NCI-H1930 (cell line): ENCODE data around the gene GPAT3.
"Not testable (repeated sequence)": the region's sequence is repeated elsewhere in the genome, so short reads cannot be mapped to it uniquely, and the experiment has no call there.

Source experiments
- DNase-seq, 2 experiments: peaks; one replicate each; lab custom pipeline; 2025; lab: John Stamatoyannopoulos, UW

The GPAT3 gene

DNA sequence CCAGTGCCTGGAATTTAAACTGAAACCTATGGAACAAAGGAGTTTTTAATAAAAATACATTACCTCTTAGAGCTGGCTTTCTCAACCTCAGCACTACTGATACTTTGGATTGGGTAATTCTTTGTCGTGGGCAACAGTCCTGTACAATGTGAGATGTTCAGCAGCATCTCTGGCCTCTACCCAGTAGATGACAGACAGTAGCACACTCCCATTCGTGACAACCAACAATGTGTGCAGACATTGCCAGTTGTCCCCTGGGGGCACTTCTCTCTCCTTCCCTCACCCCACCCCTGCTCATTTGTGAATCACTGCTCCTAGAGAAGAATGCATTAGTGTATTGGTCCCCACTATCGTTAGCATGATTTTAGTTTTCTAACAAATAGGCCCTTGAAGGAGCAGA lies 16.2 kb downstream of the GPAT3 start:
- peak; percentile 31 to 67 for DNase-seq

DNA sequence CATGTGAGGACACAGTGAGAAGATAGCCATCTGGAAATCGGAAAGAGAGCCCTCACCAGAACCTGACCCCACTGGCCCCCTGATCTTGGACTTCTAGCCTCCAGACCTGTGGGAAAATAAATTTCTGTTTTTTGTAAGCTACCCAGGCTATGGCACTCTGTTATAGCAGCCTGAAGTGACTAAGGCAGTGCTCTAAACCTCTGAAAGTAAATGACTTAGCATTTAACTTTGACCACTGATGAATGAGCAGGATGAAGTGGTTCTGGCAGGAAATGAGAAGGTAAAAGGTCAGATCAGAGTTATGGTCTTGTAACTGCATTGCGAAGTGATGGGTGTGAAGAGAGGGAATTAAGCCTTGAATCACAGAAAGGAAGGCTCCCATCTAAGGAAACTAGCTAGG lies 17.0 kb downstream of the GPAT3 start:
- no peak for DNase-seq

DNA sequence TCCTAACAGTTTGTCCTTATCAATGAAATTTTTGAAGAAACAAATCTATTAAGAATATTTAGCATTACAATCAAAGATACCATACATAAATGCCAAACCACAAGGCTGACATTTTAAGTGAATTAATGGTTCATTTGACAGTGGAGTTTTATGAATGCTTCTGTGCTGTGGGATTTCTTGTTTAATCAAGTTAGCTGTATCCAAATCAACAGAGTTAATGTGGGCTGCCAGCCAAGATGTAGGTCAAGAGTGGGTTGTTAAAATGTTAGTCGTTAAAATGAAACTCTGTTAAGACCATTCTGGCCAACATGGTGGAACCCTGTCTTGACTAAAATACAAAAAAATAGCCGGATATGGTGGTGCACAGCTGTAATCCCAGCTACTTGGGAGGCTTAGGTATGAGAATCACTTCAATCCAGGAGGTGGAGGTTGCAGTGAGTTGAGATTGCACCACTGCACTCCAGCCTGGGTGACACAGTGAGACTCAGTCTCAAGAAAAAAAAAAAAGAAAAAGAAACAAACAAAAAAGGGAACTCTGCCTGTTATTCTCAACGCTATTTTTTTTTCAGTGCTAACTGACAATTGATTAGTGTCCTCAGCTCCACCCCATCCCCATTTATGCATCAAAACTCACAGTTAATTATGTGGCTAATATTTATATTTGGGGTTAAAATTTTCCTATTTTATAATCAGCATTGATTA lies 20.2 kb downstream of the GPAT3 start:
- no peak for DNase-seq

DNA sequence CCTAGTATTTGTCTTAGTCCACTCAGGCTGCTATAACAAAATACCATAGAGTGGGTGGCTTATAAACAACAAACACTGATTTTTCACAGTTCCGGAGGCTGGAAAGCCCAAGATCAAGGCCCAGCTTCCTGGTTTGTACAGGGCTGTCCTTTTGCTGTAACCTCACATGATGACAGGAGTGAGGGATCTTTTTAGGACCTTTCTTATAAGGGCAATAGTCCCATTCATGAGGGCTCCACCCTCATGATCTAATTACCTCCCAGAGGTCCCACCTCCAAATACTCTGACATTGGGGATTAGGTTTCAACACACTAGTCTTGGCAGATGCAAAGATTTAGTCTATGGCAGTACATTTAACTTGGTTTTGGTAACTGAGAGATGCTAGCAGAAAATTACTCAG lies 20.9 kb downstream of the GPAT3 start:
- no peak for DNase-seq

DNA sequence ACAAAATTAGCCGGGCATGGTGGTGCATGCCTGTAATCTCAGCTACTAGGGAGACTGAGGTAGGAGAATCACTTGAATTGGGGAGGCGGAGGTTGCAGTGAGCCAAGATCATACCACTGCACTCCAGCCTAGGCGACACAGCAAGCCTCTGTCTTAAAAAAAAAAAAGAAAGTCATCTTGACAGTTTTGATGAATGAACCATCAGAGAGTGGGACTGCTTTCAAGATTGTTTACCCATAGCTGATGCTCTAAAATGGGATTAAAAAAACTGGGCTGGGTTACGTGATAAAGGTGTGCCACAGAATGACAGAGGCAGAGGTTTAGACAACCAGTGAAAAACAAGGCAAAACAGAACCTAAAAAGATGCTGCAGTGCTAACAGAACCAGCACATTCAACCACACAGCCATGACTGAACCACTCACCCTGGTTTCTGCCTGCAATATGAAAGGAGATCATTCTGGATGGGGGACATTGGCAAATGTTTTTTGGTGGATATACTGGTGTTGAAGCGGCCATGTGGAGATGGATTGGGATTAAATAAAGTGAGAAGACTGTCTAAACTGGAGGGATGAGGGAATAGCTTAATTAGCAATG lies 22.2 kb downstream of the GPAT3 start:
- no peak for DNase-seq

DNA sequence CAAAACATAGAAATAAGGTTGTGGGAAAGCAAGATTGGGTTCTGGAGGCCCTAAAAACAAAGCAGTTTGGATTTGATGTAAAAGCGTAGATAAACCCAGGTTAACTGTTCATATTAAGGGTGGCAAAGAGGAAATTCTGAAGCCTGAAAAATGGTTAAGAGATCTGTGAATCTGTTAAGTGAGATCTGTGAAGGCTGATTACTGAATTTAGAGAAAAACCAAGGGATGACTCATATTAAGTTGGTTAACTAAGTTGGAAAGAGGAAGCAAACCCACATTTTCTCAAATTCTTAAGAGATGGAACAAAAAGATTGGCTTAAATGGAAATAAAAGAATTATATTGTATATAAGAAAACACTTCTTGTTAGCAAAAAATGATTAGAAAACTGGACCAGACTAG lies 22.8 kb downstream of the GPAT3 start:
- no peak for DNase-seq

DNA sequence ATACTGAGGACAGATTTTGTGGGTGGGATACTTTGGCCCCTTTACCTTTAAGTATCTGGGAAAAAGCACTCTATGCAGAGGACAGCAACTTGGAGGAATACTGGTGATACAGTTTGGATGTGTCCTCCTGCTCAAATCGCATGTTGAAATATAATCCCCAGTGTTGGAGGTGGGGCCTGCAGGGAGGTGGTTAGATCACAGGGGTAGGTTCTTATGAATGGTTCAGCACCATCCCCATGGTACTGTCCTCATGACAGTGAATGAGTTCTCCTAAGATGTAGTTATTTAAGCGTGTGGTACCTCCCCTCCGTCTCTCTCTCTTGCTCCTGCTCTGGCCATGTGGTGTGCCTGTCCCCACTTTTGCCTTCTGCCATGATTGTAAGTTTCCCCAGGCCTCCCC lies 24.6 kb downstream of the GPAT3 start:
- no peak for DNase-seq

DNA sequence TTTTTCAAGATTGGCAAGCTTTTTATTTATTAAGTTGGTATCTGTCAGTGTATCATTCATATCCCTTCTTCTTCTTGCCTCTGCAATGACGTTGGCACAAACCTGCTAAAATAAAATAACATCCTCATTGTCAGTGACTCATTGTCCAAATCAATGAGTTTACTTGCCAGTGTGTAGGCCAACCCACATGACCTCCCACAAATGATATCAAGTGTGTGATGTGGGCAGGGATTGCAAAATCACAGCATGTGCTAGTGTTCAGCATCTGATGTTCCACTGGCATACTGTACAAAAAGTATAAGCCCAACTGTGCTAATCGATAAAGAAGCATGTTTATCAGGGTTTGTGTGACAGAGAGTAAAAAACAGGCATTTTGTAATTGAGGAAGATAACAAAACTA lies 25.5 kb downstream of the GPAT3 start:
- DNase-seq: no peak

DNA sequence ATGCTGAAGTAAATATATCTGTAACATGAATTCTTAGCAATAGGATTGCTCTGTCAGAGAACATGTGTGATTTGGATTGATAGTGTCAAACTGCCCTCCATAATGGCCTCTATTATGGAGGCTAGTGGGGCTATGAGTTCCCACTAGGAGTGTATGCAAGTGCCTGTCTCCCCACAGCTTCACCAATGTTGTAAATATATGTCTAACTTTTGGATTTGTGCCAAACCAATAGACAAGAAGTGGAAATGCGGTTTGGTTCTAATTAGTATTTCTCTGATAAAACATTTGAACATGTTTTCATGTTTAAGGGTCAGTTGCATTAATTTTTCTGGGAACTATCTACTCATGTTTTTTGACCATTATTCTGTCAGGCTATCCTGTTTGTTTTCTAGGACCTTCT lies 28.1 kb downstream of the GPAT3 start:
- DNase-seq: no peak

DNA sequence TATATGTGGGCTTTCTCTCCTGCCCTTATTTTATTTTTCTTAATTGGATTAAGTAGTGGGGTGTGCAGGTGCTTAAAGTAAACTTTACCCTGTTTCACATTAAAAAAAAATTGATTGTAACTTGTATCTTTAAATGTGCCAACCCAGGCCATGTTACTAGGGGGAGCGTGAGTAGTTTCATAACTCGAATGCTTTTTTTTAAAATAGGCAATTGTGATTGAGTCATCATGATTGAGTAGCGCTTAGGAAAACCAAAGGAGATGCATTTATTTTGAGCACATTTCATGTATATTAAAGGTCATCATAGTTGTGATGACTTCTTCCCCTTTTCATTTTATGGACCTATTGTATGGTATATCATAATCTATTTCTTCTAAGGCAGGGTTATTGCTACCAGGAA lies 32.2 kb downstream of the GPAT3 start:
- no peak for DNase-seq

DNA sequence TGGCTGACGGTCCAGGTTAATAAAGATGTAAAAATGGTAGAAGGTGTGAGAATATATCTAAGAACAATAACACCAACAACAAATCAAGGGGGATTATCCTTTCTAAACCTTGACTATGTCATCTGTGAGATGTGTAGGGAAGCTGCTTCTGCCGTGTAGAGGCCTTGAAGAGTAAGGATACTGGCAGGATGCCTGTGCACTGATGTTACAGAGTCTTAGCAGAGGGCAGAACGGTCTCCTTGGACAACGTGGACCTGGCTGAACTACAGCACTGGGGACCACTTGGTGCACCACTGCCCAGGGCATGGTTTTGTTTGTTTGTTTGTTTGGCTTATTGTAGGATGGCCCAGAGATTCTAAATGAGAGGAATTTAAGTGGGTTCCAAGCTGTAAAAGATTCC lies 33.5 kb downstream of the GPAT3 start:
- no peak for DNase-seq

DNA sequence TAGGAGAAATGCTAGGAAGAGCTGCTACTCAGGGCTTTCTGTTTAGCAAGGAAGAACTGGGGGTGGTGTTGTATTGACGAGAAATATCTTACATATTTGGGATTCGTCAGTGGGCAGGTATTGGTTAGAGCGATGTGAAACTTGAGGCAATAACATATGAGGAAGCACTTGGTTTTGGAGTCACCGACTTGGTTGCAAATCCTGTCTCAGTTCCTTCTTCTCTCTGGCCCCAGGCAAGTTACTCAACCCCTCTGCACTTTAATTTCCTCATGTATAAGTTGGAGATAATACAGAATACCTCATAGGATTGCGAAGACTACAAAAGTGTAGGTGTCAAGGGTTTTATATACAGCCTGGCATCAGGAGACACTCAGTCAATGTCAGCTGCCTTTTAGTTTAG lies 34.1 kb downstream of the GPAT3 start:
- no peak for DNase-seq

DNA sequence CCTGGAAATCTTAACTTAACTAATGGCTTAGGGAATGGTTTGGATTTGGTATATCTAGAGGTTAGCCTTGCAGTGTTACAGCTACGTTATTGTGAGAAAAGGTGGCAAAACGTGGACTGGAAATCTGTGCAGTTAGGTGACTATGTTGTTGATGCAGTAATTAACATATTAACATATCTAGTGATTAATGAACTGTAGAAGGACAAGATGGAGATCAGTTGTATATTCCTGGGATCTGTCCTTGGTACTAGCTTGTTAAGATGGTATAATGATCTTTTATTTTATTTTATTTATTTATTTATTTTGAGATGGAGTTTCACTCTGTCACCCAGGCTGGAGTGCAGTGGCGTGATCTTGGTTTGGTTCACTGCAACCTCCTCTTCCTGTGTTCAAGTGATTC lies 36.9 kb downstream of the GPAT3 start:
- DNase-seq: no peak

DNA sequence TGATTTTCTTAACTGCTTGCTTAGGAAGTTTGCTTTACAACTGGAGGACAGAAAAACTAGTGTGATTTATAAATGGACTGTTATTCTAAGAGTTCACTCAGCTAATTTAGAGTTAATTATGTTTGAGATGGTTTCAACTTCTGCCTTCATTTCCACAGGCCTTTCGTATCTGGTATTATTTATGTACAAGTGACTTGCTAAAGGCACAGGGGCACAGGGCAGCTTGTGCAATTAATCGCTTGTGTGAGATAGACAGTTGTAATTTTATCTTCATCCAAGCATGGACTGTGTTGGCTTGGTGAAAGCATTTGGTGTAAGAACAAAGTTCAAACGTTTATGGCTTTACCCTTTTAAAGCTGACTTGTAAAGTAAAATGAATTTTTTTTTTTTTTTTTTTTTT lies 38.3 kb downstream of the GPAT3 start:
- no peak for DNase-seq

DNA sequence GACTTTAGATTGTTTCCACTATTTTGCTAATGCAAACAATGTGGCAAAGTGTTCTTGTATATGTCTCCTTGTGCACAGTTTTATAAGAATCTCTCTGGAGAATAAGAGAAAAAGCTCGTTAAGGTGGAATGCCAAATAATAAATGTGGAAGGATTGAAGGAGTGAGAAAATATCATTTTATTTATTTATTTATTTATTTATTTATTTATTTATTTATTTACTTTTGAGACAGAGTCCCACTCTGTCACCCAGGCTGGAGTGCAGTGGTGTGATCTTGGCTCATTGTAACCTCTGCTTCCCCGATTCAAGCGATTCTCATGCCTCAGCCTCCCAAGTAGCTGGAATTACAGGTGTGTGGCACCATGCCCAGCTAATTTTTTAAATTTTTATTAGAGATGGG lies 40.3 kb downstream of the GPAT3 start:
- DNase-seq: not testable (repeated sequence)

DNA sequence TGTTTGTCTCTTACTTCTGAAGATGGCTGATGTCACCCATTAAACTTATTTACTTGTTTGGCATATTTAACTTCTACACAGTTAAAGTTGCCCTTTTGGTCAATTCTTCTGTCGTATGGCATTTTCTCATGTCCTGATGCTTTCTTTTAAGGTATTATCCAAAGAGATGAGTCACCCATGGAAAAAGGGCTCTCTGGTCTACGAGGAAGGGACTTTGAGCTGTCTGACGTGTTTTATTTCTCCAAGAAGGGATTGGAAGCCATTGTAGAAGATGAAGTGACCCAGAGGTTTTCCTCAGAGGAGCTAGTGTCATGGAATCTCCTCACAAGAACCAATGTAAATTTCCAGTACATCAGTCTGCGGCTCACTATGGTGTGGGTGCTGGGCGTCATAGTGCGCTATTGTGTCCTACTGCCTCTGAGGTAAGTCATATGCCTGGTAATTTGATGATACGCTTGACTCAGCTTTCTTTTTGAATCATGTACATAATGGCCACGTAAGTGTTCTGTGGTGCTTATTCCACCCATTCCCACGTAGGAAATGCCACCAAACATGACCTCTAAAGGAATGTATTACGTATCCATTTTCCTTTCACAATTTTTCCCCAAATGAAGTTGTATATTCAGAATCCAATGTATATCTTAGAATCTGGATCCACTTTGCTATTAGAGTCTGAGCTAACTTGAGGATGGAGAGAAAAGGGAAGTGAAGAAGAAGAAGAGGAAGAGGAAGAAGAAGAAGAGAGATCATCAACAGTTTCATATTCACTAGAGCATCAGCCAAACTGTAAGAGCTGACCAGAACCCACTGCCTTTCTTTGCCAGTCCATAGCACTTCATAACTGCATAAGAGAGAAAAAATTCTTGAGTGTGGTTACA lies 45.7 kb downstream of the GPAT3 start:
- DNase-seq: no peak

DNA sequence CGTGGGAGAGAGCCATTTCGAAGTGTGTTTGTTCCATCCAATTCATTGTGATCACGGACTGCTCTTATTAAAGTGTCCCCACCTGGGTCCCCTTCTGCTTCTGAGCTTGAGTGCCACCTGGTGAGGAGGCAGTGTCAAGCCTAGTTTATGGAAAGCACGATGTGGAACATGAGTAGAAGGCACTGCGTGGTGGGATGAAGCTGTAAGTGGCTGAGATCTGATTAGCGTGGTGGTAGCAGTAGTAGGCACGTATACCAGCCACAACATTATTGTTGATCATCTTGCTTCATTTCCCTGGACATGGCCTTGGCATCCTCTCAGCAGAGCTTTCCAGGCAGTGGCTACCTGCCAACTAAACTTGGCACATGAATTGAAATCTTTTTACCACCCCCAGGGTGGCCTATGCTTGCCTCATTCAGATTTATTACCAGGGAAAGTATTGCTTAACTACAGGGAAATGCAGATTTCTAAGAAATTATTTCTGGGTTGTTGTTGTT lies 46.4 kb downstream of the GPAT3 start:
- DNase-seq: peak in 1 of 2 experiments; percentile 28

DNA sequence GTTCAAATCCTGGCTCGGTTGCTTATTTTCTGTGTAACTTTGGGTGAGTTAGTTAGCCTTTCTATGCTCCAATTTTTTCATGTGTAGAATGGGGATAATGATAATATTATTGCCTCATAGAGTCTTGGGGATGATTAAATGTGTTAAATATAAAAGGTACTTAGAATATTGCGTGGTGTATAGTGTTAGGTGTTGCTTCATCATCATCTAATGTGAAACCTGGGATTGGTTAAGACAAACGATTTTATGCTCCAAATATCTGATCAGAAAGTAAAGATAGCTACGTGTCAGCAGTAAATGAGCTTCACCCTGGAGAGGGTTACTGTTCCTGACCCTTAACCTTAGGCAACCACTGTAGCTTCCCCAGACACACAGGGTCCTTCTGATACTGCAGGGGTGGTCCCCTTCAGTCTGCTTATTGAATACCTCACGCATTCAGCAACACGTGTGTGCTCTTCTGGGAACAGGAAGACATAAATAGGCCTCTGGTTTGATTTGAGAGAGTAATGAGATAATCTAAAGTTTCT lies 50.1 kb downstream of the GPAT3 start:
- DNase-seq: no peak

DNA sequence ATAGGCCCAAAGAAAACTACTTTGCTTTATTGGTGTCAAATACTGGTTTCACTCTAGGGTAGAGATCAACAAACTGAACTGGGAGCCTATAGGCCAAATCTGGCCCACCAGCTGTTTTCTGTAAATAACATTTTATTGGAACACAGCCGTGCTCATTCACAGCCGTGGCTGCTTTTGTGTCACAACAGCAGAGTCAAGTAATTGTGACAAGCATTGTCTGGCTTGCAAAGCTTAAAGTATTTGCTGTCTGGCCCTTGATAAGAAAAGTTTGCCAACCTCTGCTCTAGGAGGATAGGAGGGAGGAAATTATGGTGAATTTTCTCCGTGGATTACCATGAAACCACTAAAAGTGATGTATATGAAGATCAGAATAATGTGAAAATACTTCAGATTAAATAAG lies 53.4 kb downstream of the GPAT3 start:
- peak; percentile 46 to 64 for DNase-seq

DNA sequence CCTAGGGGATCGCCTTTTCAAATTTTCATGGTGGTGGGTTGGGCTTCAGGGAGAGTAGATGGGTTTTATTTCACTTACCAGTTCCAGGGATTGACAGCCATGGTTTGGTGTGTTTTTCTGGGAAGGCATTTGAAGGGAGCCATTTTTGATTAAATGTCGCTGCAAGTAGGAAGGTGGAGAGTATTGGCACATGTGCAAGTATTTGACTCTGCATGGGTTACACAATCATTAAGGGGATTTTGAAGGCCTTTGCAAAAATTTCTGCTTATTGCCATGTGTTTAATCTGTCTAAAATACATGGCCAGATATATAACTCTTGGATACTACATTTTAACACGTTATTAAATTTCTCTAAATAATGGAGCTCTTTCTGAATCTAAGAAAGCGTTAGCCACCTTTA lies 55.1 kb downstream of the GPAT3 start:
- DNase-seq: no peak

DNA sequence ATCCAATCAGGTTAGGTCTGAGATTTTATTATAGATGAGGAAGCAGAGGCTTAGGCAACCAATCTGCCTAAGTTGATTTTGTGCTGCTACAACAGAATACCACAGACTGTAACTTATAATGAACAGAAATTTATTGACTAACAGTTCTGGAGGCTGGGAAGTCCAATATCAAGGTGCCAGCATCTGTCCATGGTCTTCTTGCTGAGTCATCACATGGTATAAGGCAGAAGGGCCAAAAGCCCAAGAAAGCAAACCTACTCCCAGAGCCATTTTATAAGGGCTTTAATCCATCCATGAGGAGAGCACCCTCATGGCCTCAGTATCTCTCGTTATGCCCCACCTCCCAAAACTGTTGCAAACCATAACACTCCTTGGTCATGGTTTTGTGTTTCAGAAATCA lies 55.8 kb downstream of the GPAT3 start:
- no peak for DNase-seq

DNA sequence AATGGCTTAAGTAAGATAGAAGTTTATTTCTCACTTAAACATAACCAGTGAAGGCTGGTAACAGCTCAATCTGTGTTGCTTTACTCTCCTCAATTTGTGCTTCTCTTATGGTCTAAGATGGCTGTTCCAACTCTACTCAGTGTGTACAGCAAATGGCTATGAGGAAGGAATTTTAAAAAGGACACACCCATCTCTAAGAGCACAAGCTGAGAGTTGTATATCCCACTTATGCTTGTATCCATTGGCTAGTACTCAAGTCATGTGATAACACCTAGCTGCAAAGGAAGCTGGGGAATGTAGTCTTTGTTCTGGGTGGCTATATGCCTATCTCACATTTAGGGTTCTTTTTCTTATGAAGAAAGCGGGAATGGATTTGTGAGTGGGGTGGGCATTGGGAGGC lies 63.3 kb downstream of the GPAT3 start:
- DNase-seq: no peak

DNA sequence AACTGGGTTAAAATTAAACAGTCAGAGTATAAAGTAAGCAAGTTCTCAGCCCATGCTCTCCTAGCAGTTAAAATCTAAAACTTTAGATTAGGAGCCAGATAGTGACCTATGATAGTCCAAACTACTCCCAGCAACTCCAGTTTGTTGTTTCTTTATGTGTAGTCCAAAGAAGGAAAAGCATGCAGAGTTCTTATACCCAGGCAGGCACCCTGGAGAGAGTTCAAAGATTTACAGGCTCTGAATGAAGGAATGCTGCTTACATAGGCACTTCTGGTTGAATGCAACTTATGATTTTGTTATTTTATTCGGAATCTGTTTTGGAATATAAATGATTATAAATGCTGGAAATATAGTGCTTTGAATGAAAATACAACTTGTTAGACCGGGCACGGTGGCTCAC lies 67.2 kb downstream of the GPAT3 start:
- DNase-seq: no peak
